Right renal pelvis (tissue), 4 donors: Measurements from ENCODE around the gene AKR1B1. TPM values are rescaled to one million over a fixed set of nuclear protein-coding genes. Genes with fewer than 3 reads are reported as not detected.

Experiments
- DNase-seq, 4 donors: peaks; one replicate each; pipeline ENCODE4 v3.0.0-alpha.2; 2013; ENCODE audit warnings: low read depth in 4 of 4, low spot score in 3 of 4, missing footprints in 1 of 4
- polyA plus RNA-seq, 4 donors: library from polyadenylated mRNA; unstranded; fragments of 120-200 nt; gene quantifications; one replicate each; pipeline ENCODE4 v1.2.1, GENCODE V29; 2013; ENCODE audit not compliant: insufficient read length in 4 of 4

Gene AKR1B1
- polyA plus RNA-seq, 4 donors: 102 to 111 (median 106) TPM

- no peak for DNase-seq
Observed at GRCh38 chr7:134422008-134422407, 36.9 kb downstream of the AKR1B1 start.

- DNase-seq: peak in 3 of 4 donors; percentile 22 to 43 (median 36)
Observed at GRCh38 chr7:134420424-134421125, 38.3 kb downstream of the AKR1B1 start.

- no peak for DNase-seq
Observed at GRCh38 chr7:134419875-134420274, 39.0 kb downstream of the AKR1B1 start.

GRCh38 chr7:134419085-134419484 is 39.8 kb downstream of the AKR1B1 start:
- DNase-seq: no peak

GRCh38 chr7:134415700-134416099 is 43.2 kb downstream of the AKR1B1 start:
- DNase-seq: no peak

- no peak for DNase-seq
Observed at GRCh38 chr7:134414109-134414508, 44.8 kb downstream of the AKR1B1 start.

GRCh38 chr7:134407311-134407710 is 51.6 kb downstream of the AKR1B1 start:
- DNase-seq: no peak

- no peak for DNase-seq
Observed at GRCh38 chr7:134406431-134406830, 52.5 kb downstream of the AKR1B1 start.

GRCh38 chr7:134405299-134405698 is 53.6 kb downstream of the AKR1B1 start:
- no peak for DNase-seq

GRCh38 chr7:134403062-134403461 is 55.8 kb downstream of the AKR1B1 start:
- no peak for DNase-seq

- DNase-seq: no peak
Observed at GRCh38 chr7:134400859-134401258, 58.0 kb downstream of the AKR1B1 start.

GRCh38 chr7:134396031-134396430 is 62.9 kb downstream of the AKR1B1 start:
- no peak for DNase-seq

GRCh38 chr7:134395604-134396003 is 63.3 kb downstream of the AKR1B1 start:
- no peak for DNase-seq

- no peak for DNase-seq
Observed at GRCh38 chr7:134394056-134394455, 64.8 kb downstream of the AKR1B1 start.

Other genes starting within 250 kb of the AKR1B1 start
- 10 to 100 TPM; 22.9 to 26.1 (median 25.8) TPM for gene SLC35B4, start 142.2 kb downstream of the AKR1B1 start, polyA plus RNA-seq
- under 1 TPM in 2 of 4 donors, not detected in 2; 0.05 to 0.21 TPM for gene AKR1B10, start 68.5 kb upstream of the AKR1B1 start, polyA plus RNA-seq
- gene AKR1B15, start 90.0 kb upstream of the AKR1B1 start, polyA plus RNA-seq: under 1 TPM in 2 of 4 donors, not detected in 2; 0.05 to 0.16 TPM
- gene BPGM, start 187.8 kb upstream of the AKR1B1 start, polyA plus RNA-seq: 10 to 100 TPM; 42.9 to 50.2 (median 49.2) TPM